ENCODE results near the gene C4orf17. TPM values are rescaled to one million over a fixed set of nuclear protein-coding genes. Genes with fewer than 3 reads are reported as not detected.
"Not testable (repeated sequence)": the region's sequence is repeated elsewhere in the genome, so short reads cannot be mapped to it uniquely, and the experiment has no call there.

C4orf17 gene
- not detected for polyA plus RNA-seq (2013, experiment 1 of 2; ENCODE audit: insufficient read length)
- not detected for polyA plus RNA-seq (2013, experiment 2 of 2; ENCODE audit: insufficient read length)

GRCh38 chr4:99510721-99511120 is at the start of gene C4orf17:
TSS of gene C4orf17 (plus strand) at chr4:99511021. CDS start at chr4:99513082, 2,061 bp downstream.
- no peak for DNase-seq

GRCh38 chr4:99461623-99462401 is 49.0 kb upstream of the C4orf17 start:
- no peak for DNase-seq

DNA sequence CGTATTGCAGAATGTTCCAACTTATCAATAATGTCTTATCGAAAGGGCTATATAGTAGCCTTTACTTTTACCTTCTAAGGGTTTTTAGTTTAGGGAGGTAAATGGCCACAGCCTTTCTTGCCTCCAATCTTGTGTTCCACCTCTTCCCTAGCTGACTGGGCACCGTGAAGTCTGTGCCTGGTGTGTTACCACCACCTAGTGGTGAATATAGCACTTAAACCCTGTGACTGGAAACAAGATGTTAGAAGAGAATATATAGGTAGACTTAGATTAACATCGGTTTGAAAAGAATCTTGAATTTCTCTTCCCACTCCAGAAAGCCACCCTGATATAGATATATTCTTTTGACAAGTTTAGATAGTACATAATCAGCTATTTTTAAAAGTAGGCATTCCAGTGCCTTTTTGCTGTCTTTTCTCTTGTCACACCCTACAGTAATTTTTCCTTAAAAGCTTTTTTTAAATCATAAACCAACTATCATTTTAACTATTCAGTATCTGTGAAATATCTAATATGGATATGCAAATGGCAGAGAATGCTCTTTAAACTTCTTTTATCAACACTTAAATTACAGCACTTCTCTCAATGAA is 47.9 kb upstream of the C4orf17 start:
- DNase-seq, result peak; percentile 57

GRCh38 chr4:99463566-99463965 is 47.3 kb upstream of the C4orf17 start:
- no peak for DNase-seq

GRCh38 chr4:99467887-99468286 is 42.9 kb upstream of the C4orf17 start:
- no peak for DNase-seq

- DNase-seq, result no peak
These were observed 41.9 kb upstream of the C4orf17 start for GRCh38 chr4:99468889-99469288.

DNA sequence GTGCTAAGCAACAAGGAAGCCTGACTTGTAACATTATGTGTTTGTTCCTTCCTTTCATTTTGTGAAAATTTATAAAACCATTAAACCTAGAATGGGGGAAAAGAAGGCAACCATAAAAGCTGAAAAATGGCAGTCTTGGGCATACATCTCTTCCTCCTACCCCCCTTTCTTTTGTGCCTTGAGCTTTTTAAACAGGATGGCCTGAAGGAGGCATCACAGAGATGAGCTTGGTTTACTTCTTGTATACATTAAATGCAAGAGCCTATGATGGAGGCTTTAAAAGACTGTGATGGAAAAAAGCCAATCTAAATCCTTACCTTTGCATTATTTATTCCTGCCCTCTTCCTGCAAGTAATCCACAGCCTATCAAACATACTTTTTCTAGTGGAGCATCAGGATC is 39.5 kb upstream of the C4orf17 start:
- DNase-seq, result no peak

- DNase-seq, result no peak
These were observed 38.9 kb upstream of the C4orf17 start for GRCh38 chr4:99471896-99472295.

DNA sequence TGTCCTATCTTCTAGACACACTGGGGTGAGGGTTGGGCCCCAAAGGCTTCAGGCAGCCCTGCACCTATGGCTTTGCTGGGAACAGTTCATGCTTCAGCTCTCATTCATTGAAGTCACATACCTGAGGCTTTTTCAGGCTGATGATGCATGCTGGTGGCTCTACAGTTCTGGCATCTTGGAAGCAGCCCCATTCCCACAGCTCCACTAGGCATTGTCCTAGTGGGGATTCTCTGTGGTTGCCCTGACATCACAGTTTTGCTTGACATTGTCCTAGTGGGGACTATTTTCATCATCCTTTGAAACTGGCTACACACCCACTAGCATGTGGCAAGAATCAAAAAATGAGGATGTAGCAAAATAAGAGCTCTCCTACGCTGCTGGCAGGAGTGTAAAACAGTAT is 37.7 kb upstream of the C4orf17 start:
- peak; percentile 6 for DNase-seq

DNA sequence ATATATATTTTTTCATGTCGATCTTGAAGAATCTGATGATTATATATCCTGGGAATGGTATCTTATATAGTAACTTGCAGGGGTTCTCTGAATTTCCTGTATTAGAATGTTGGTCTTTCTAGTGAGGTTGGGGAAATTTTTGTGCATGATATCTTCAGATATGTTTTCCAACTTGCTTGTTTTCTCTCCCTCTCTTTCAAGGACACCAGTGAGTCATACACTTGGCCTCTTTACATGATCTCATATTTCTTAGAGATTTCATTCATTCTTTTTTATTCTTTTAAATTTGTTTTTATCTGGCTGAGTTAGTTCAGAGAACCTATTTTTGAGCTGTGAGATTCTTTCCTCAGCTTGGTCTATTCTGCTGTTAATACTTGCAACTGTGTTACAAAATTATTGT is 27.2 kb upstream of the C4orf17 start:
- no peak for DNase-seq

DNA sequence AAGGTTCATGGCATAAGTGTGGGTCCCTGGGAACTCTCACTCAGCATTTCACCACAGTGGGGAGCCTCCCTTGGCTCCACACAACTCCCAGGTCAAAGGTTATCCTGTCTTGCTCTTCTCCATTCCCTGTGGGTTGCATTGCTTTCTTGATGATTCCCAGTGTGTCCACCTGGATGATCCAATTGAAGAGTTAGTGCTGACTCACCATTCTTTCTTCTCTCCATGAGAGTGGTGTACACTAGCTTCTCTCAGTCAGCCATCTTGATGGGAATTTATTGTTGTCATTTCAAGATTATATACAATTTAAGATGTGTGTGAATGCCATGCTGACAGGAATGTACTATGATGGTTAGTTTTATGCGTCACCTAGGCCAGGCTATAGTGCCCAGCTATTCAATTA is 25.6 kb upstream of the C4orf17 start:
- no peak for DNase-seq

GRCh38 chr4:99486648-99487047 is 24.2 kb upstream of the C4orf17 start:
- not testable (repeated sequence) for DNase-seq

- DNase-seq, result no peak
These were observed 20.5 kb upstream of the C4orf17 start for GRCh38 chr4:99490286-99490685.

DNA sequence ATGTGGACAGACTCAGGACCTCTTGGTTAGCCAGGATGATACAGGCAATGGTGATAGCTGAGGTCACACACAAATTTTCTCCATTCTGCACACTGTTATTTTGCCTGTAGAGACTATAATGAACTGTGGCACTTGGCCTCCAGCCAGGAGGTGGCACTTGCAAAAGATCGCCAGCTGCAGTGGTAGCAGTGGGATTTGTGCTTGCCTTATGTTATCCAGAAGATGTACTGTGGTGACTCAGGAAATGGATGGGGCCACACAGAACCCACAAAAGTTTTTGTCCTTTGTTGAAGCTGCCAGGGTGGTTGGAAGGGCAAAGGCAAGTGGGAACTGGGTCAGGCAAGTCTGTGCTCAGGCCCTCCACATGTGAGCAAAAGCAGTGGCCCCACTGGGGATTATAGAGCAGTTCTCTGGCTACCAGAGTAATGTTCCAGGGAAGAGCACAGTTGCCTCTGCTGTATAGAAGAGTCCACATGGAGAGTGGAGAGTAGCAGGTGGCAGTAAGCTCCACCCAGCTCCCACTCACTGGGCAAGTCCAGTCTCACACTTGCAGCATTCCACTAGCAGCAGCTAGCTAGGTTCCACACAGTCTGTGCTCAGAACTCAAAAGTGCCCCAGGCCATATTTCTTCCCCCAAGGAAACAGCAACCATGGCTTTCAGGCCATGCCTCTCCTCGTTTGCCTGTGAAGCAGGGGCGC is 5.9 kb upstream of the C4orf17 start:
- no peak for DNase-seq

DNA sequence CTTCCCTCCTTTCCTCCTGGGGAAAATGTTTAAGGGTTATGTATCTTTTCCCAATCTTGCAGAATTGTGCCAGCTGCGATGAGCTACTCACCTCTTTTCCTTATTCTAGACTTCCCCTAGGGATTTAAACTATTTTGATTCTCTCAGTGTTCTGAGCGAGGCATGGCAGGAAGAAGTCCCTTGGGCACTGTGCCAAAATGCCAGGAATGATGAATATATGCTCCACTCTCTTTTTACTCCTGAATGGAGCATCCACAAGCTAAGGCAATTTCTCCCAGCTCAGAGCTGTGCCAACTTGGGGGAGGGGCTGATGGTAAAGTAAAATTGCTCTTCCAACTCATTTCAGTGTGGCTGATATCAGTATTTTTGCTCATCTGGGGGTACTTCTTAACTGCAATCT is 4.0 kb upstream of the C4orf17 start:
- no peak for DNase-seq

GRCh38 chr4:99507349-99507748 is 3.5 kb upstream of the C4orf17 start:
- DNase-seq, result no peak

GRCh38 chr4:99507762-99508161 is 3.1 kb upstream of the C4orf17 start:
- DNase-seq, result no peak

GRCh38 chr4:99518601-99519295 is 7.9 kb downstream of the C4orf17 start:
- DNase-seq, result no peak

GRCh38 chr4:99529228-99529627 is 18.4 kb downstream of the C4orf17 start:
- peak; percentile 24 for DNase-seq

GRCh38 chr4:99529956-99530355 is 19.1 kb downstream of the C4orf17 start:
- DNase-seq, result no peak

GRCh38 chr4:99534699-99535098 is 23.9 kb downstream of the C4orf17 start:
- DNase-seq, result not testable (repeated sequence)

DNA sequence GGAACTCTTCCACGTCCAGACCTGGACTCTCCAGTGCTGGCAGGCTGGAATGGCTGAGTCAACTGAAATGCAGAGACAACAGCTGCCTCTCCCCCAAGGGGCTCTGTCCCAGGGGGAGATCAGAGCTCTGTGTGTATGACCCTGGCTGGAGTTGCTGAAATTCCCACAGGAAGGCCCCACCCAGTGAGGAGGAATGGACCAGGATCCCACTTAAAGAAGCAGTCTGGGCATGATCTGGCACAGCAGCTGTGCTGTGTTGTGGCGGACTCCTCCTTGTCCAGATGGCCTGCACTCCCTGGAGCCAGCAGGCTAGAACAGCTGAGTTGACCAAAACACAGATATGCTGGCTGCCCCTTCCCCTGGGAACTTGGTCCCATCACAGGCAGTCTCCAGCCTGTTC is 25.4 kb downstream of the C4orf17 start:
- no peak for DNase-seq

- no peak for DNase-seq
These were observed 26.0 kb downstream of the C4orf17 start for GRCh38 chr4:99536848-99537247.
